ENCODE measurements around the gene PGS1.
"Not testable (repeated sequence)": the region's sequence is repeated elsewhere in the genome, so short reads cannot be mapped to it uniquely, and the experiment has no call there.

Gene PGS1

GRCh38 chr17:78378225-78379130, at the start of gene PGS1:
PGS1 (plus strand) TSS chr17:78378649; CDS start chr17:78378666, 17 bp downstream.
- peak; percentile 84 to 93 (median 91) for DNase-seq

GRCh38 chr17:78329263-78330059, 49.0 kb upstream of the PGS1 start:
- DNase-seq, result peak; percentile 91 to 94 (median 92)

- DNase-seq, result no peak
These were observed 47.8 kb upstream of the PGS1 start for GRCh38 chr17:78330570-78331224.

- not testable (repeated sequence) for DNase-seq
These were observed 47.1 kb upstream of the PGS1 start for GRCh38 chr17:78331355-78331754.

GRCh38 chr17:78332991-78333390, 45.5 kb upstream of the PGS1 start:
- no peak for DNase-seq

GRCh38 chr17:78335209-78335608, 43.2 kb upstream of the PGS1 start:
- DNase-seq, result no peak

- peak; percentile 98 to 100 (median 99) for DNase-seq
These were observed 41.0 kb upstream of the PGS1 start for GRCh38 chr17:78337244-78338109.

GRCh38 chr17:78338486-78339259, 39.8 kb upstream of the PGS1 start:
- DNase-seq, result peak; percentile 46 to 64 (median 56)

GRCh38 chr17:78340183-78340955, 38.1 kb upstream of the PGS1 start:
- no peak for DNase-seq

- DNase-seq, result peak; percentile 75 to 91 (median 78)
These were observed 36.6 kb upstream of the PGS1 start for GRCh38 chr17:78341559-78342448.

- DNase-seq, result peak; percentile 59 to 73 (median 66)
These were observed 35.8 kb upstream of the PGS1 start for GRCh38 chr17:78342449-78343186.

- DNase-seq, result peak in 2 of 3 donors; percentile 72 to 74
These were observed 35.3 kb upstream of the PGS1 start for GRCh38 chr17:78343187-78343542.

- DNase-seq, result peak; percentile 59 to 70 (median 62)
These were observed 34.8 kb upstream of the PGS1 start for GRCh38 chr17:78343543-78344201.

GRCh38 chr17:78344666-78345065, 33.8 kb upstream of the PGS1 start:
- DNase-seq, result no peak

GRCh38 chr17:78345172-78345571, 33.3 kb upstream of the PGS1 start:
- DNase-seq, result no peak

GRCh38 chr17:78345791-78346494, 32.5 kb upstream of the PGS1 start:
- no peak for DNase-seq

- no peak for DNase-seq
These were observed 31.7 kb upstream of the PGS1 start for GRCh38 chr17:78346605-78347250.

Measured in suppressor macrophage treated with lipopolysaccharide for 1 hour (primary cell).